ENCODE results near the gene ADCY6. TPM values are rescaled to one million over a fixed set of nuclear protein-coding genes. Genes with fewer than 3 reads are reported as not detected.

Gene ADCY6
- total RNA-seq, 1 donor from 2014 or later: 128 TPM

DNA sequence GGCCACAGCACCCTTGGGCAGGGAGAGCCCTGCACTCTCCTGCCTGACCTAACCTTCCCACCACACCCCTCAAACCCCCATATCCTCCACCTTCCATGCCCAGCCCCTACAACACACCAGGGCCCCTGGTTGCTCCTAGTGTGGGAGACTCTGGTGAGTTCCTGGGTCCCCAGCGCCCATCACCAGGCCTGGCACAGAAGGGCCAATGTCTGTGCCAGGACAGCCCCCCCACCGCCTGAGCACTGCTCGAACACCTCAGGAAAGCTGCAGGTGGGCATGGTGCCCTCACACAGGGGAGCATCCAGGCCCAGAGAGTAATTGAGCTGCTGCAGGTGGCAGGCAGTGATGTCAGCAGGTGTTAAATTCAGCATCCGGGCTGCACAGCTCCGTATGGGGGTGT is 15.2 kb downstream of the ADCY6 start:
- no peaks in the 10 kb centered on the region for H3K9me3 Mint-ChIP-seq (ENCODE audit: low read depth)
- H3K4me3 Mint-ChIP-seq (ENCODE audit: low read depth): no peak overlapping the region
- no peak overlapping the region for H3K27ac Mint-ChIP-seq
- H3K36me3 Mint-ChIP-seq (ENCODE audit: insufficient read depth): peaks cover 25% of the 10 kb centered on the region
- TF ChIP-seq, protein P1, sequence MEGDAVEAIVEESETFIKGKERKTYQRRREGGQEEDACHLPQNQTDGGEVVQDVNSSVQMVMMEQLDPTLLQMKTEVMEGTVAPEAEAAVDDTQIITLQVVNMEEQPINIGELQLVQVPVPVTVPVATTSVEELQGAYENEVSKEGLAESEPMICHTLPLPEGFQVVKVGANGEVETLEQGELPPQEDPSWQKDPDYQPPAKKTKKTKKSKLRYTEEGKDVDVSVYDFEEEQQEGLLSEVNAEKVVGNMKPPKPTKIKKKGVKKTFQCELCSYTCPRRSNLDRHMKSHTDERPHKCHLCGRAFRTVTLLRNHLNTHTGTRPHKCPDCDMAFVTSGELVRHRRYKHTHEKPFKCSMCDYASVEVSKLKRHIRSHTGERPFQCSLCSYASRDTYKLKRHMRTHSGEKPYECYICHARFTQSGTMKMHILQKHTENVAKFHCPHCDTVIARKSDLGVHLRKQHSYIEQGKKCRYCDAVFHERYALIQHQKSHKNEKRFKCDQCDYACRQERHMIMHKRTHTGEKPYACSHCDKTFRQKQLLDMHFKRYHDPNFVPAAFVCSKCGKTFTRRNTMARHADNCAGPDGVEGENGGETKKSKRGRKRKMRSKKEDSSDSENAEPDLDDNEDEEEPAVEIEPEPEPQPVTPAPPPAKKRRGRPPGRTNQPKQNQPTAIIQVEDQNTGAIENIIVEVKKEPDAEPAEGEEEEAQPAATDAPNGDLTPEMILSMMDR (IDR thresholded peaks at IDR 0.05; ENCODE audit: unreplicated experiment): no peak
- H3K4me1 Mint-ChIP-seq (ENCODE audit: low read depth): no peaks in the 10 kb centered on the region
- H3K27me3 Mint-ChIP-seq: no peaks in the 10 kb centered on the region
- no peak for DNase-seq (ENCODE audit: low spot score, unreplicated experiment)

DNA sequence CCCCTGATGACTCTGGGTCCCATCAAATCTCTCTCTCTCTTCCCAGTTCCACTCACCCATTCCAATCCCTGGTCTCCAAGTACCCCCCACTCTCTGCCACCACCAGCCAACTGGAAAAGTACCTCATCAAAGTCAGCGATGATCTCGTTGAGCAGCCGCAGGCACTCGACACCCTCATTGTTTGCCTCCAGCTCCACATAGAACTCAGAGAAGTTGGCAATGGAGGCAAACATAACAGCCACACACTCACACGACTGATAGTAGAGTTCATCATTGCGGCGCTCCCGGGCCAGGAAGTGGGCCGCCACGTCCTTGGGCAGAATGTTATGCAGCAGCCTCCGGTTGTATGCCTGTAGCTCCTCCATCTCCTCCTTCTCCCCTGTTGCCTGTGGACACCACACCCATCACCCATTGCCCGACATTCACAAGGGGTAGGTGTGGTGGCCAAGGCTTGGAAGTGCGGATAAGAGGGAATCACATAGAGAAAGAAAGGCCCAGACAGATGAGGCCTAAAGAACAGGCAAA is 17.2 kb downstream of the ADCY6 start:
- H3K36me3 Mint-ChIP-seq (ENCODE audit: insufficient read depth): peaks cover 22% of the 10 kb centered on the region
- TF ChIP-seq, protein P1 (IDR thresholded peaks at IDR 0.05; ENCODE audit: unreplicated experiment): no peak
- peak overlapping the region; percentile 35 for H3K27ac Mint-ChIP-seq
- H3K27me3 Mint-ChIP-seq: no peaks in the 10 kb centered on the region
- no peak for DNase-seq (ENCODE audit: low spot score, unreplicated experiment)
- H3K4me3 Mint-ChIP-seq (ENCODE audit: low read depth): no peak overlapping the region
- H3K4me1 Mint-ChIP-seq (ENCODE audit: low read depth): no peaks in the 10 kb centered on the region
- no peaks in the 10 kb centered on the region for H3K9me3 Mint-ChIP-seq (ENCODE audit: low read depth)

DNA sequence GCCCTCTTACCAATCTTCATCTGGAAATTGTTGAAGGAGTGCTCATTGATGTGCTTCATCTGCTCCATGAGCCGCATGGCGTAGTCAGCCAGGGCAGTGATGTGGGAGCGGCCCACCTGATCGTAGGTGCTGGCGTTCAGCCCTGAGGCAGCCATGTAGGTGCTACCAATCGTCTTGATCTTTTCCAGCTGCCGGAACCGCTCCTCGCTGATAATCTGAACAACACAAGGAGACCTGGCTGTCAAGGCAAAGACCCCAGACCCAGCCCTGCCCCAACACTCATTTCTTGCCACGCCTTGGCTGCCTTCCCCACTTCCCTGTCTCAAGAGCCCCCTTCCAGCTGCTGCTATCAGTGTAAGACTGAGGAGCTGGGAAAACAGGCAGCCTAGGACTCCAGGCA is 18.1 kb downstream of the ADCY6 start:
- Mint-ChIP-seq H3K9me3 (ENCODE audit: low read depth) (no peaks in the 10 kb centered on the region), H3K36me3 (ENCODE audit: insufficient read depth) (peaks cover 27% of the 10 kb centered on the region), H3K4me3 (ENCODE audit: low read depth) (no peak overlapping the region), H3K4me1 (ENCODE audit: low read depth) (no peaks in the 10 kb centered on the region), H3K27me3 (no peaks in the 10 kb centered on the region), H3K27ac (no peak overlapping the region)
- TF ChIP-seq, protein P1 (IDR thresholded peaks at IDR 0.05; ENCODE audit: unreplicated experiment): no peak
- no peak for DNase-seq (ENCODE audit: low spot score, unreplicated experiment)

DNA sequence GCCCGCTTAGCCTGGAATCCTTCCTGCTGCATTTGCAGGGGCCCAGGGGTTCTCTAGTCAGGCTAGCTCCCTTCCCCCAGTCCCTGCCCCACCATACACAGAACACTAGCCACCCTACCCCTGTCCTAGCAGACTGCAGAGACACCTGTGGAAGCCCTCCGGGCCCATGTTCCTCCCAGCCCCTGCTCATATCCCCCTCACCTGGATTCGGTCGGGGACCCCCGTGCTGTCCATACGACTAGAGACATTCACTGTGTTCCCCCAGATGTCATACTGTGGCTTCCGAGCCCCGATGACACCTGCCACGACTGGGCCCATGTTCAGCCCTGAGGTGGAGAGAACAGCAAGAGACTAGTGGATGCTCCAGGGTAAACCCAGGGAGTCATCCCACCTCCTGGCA is 20.2 kb downstream of the ADCY6 start:
- no peak for DNase-seq (ENCODE audit: low spot score, unreplicated experiment)
- no peaks in the 10 kb centered on the region for H3K9me3 Mint-ChIP-seq (ENCODE audit: low read depth)

DNA sequence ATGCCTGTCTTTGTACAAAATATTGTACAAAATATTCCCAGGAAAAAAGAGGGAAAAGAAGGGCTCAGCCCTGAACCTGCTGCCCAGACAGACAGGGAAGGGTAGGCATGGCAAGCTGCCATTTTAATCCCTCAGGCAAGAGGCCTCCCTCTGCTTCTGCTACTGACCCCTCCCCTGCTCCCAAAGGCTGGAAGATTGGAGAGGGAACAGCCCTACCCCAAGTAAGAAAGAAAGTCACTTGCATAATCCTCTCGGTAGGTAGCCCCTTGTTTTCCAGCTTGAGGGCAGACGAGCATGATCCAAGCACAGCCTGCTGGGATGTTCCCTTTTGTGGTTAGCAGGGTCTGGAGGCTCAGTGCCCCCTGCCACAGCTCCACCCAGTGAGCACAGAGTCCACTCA is 20.7 kb downstream of the ADCY6 start:
- no peaks in the 10 kb centered on the region for H3K9me3 Mint-ChIP-seq (ENCODE audit: low read depth)
- no peak overlapping the region for H3K4me3 Mint-ChIP-seq (ENCODE audit: low read depth)
- H3K36me3 Mint-ChIP-seq (ENCODE audit: insufficient read depth): peaks cover 23% of the 10 kb centered on the region
- DNase-seq (ENCODE audit: low spot score, unreplicated experiment): no peak
- no peaks in the 10 kb centered on the region for H3K4me1 Mint-ChIP-seq (ENCODE audit: low read depth)
- no peak overlapping the region for H3K27ac Mint-ChIP-seq
- no peaks in the 10 kb centered on the region for H3K27me3 Mint-ChIP-seq
- TF ChIP-seq, protein P1 (IDR thresholded peaks at IDR 0.05; ENCODE audit: unreplicated experiment): no peak

More for the DNA sequence above, 20.2 kb downstream of the ADCY6 start:
- TF ChIP-seq, protein P1 (IDR thresholded peaks at IDR 0.05; ENCODE audit: unreplicated experiment): no peak
- Mint-ChIP-seq H3K4me1 (ENCODE audit: low read depth) (no peaks in the 10 kb centered on the region), H3K36me3 (ENCODE audit: insufficient read depth) (peaks cover 26% of the 10 kb centered on the region), H3K4me3 (ENCODE audit: low read depth) (no peak overlapping the region), H3K27ac (no peak overlapping the region), H3K27me3 (no peaks in the 10 kb centered on the region)
